HEK293 (cell line): Measurements from ENCODE around the gene USP44.
A peak's percentile ranks its signal among the peaks of the same experiment; 100 is the strongest.

ENCODE experiments used
- CTCF ChIA-PET: fragments of 350-600 bp; formaldehyde crosslinking; extraction: SDS; loops from one replicate; lab custom pipeline; 2021; ENCODE audit warnings: antibody characterized with exemption; lab: Yijun Ruan, JAX
- POLR2A ChIA-PET: fragments of 300-600 bp; formaldehyde crosslinking; extraction: SDS; loops from one replicate; lab custom pipeline; 2020; ENCODE audit warnings: antibody characterized with exemption, inconsistent platforms; lab: Yijun Ruan, JAX
- H3K27ac ChIP-seq: fragments of 200-500 bp; sonication (Bioruptor generic); 2 replicates; pipeline ENCODE4 v1.5.1; 2014; ENCODE audit warnings: low read depth, low read length, control low read depth, inconsistent platforms; ENCODE audit errors: extremely low read depth
- H3K36me3 ChIP-seq, 2 experiments: fragments of 200-500 bp in 1 of 2; sonication (Bioruptor generic) in 1 of 2; 1 replicate in 1 of 2; 2 replicates in 1 of 2; pipeline ENCODE4 v1.5.1; 2014 to 2017; ENCODE audit warnings: inconsistent platforms in 2 of 2, low read length in 2 of 2; ENCODE audit not compliant: control insufficient read depth in 2 of 2, insufficient read depth in 1 of 2
- H3K4me1 ChIP-seq: fragments of 200-500 bp; sonication (Bioruptor generic); 2 replicates; pipeline ENCODE4 v1.5.1; 2014; ENCODE audit warnings: mild to moderate bottlenecking, low read length, inconsistent platforms; ENCODE audit not compliant: control insufficient read depth, insufficient read depth
- H3K4me3 ChIP-seq: 2 replicates; pipeline ENCODE4 v1.5.1; 2011; ENCODE audit warnings: low read depth, mild to moderate bottlenecking, control low read depth, low read length, moderate library complexity
- H3K9me3 ChIP-seq: fragments of 200-500 bp; sonication (Bioruptor generic); 2 replicates; pipeline ENCODE4 v1.5.1; 2014; ENCODE audit warnings: low read depth, low read length, inconsistent platforms; ENCODE audit not compliant: control insufficient read depth, insufficient read depth
- BCL6B ChIP-seq: fragments of 450-650 bp; formaldehyde crosslinking; IDR thresholded peaks from 2 replicates; pipeline ENCODE4 v1.5.1; 2017; ENCODE audit warnings: missing biosample characterization, missing genetic modification characterization
- GFI1B ChIP-seq: fragments of 450-650 bp; formaldehyde crosslinking; IDR thresholded peaks from 2 replicates; pipeline ENCODE4 v1.5.1; 2016; ENCODE audit warnings: missing biosample characterization, missing genetic modification characterization
- GLIS1 ChIP-seq: fragments of 450-650 bp; formaldehyde crosslinking; IDR thresholded peaks from 2 replicates; pipeline ENCODE4 v1.5.1; 2016; ENCODE audit warnings: missing biosample characterization, missing genetic modification characterization
- IKZF3 ChIP-seq: fragments of 450-650 bp; IDR thresholded peaks from 2 replicates; pipeline ENCODE4 v1.5.0; 2018; ENCODE audit warnings: missing biosample characterization, mild to moderate bottlenecking, missing genetic modification characterization, moderate library complexity
- KLF8 ChIP-seq: fragments of 450-650 bp; formaldehyde crosslinking; IDR thresholded peaks from 2 replicates; pipeline ENCODE4 v1.5.1; 2016; ENCODE audit warnings: missing biosample characterization, missing genetic modification characterization
- SALL2 ChIP-seq: fragments of 450-650 bp; formaldehyde crosslinking; IDR thresholded peaks from 2 replicates; pipeline ENCODE4 v1.5.0; 2017; ENCODE audit warnings: missing biosample characterization, mild to moderate bottlenecking, missing genetic modification characterization, borderline replicate concordance
- SETDB1 ChIP-seq: IDR thresholded peaks from one replicate; pipeline ENCODE4 v1.6.1; 2017; ENCODE audit warnings: mild to moderate bottlenecking, low read length, moderate library complexity, mixed read lengths; ENCODE audit not compliant: insufficient read length
- SP3 ChIP-seq: fragments of 450-650 bp; formaldehyde crosslinking; IDR thresholded peaks from 2 replicates; pipeline ENCODE4 v1.5.1; 2016; ENCODE audit warnings: missing biosample characterization, missing genetic modification characterization
- ZBTB21 ChIP-seq: fragments of 450-650 bp; formaldehyde crosslinking; IDR thresholded peaks from 2 replicates; pipeline ENCODE4 v1.5.1; 2017; ENCODE audit warnings: missing biosample characterization, missing genetic modification characterization
- ZFP37 ChIP-seq: fragments of 450-650 bp; formaldehyde crosslinking; IDR thresholded peaks from 2 replicates; pipeline ENCODE4 v1.5.1; 2016; ENCODE audit warnings: missing biosample characterization, missing genetic modification characterization
- ZNF148 ChIP-seq: fragments of 450-650 bp; formaldehyde crosslinking; IDR thresholded peaks from 2 replicates; pipeline ENCODE4 v1.5.0; 2017; ENCODE audit warnings: missing biosample characterization, missing genetic modification characterization, borderline replicate concordance
- ZNF19 ChIP-seq: fragments of 450-650 bp; formaldehyde crosslinking; IDR thresholded peaks from 2 replicates; pipeline ENCODE4; 2016; ENCODE audit warnings: missing biosample characterization, missing genetic modification characterization, low read depth
- ZNF239 ChIP-seq: fragments of 450-650 bp; formaldehyde crosslinking; IDR thresholded peaks from 2 replicates; pipeline ENCODE4 v1.5.1; 2016; ENCODE audit warnings: missing biosample characterization, missing genetic modification characterization
- ZNF391 ChIP-seq: fragments of 450-650 bp; formaldehyde crosslinking; IDR thresholded peaks from 2 replicates; pipeline ENCODE4 v1.5.1; 2016; ENCODE audit warnings: low read depth, missing biosample characterization, missing genetic modification characterization, borderline replicate concordance
- ZNF404 ChIP-seq: fragments of 450-650 bp; formaldehyde crosslinking; IDR thresholded peaks from 2 replicates; pipeline ENCODE4 v1.5.1; 2017; ENCODE audit warnings: missing biosample characterization, missing genetic modification characterization
- ZNF654 ChIP-seq: fragments of 450-650 bp; formaldehyde crosslinking; IDR thresholded peaks from 2 replicates; pipeline ENCODE4 v1.5.1; 2016; ENCODE audit warnings: low read depth, missing biosample characterization, missing genetic modification characterization
- ZNF776 ChIP-seq: fragments of 450-650 bp; formaldehyde crosslinking; IDR thresholded peaks from 2 replicates; pipeline ENCODE4 v1.5.0; 2017; ENCODE audit warnings: missing biosample characterization, missing genetic modification characterization, borderline replicate concordance
- ZNF792 ChIP-seq: fragments of 450-650 bp; formaldehyde crosslinking; IDR thresholded peaks from 2 replicates; pipeline ENCODE4 v1.5.1; 2016; ENCODE audit warnings: missing biosample characterization, missing genetic modification characterization
- TF ChIP-seq, protein P1 (sequence below): fragments of 450-650 bp; formaldehyde crosslinking; IDR thresholded peaks from 2 replicates; pipeline ENCODE4 v1.5.1; 2016; ENCODE audit warnings: missing biosample characterization, missing genetic modification characterization
- TF ChIP-seq, protein P2 (sequence below): fragments of 450-650 bp; formaldehyde crosslinking; IDR thresholded peaks from 2 replicates; pipeline ENCODE4 v1.5.1; 2016; ENCODE audit warnings: missing biosample characterization, missing genetic modification characterization
- TF ChIP-seq, protein P3 (sequence below): fragments of 450-650 bp; formaldehyde crosslinking; IDR thresholded peaks from 2 replicates; pipeline ENCODE4 v1.5.1; 2016; ENCODE audit warnings: missing biosample characterization, missing genetic modification characterization

USP44 gene

DNA sequence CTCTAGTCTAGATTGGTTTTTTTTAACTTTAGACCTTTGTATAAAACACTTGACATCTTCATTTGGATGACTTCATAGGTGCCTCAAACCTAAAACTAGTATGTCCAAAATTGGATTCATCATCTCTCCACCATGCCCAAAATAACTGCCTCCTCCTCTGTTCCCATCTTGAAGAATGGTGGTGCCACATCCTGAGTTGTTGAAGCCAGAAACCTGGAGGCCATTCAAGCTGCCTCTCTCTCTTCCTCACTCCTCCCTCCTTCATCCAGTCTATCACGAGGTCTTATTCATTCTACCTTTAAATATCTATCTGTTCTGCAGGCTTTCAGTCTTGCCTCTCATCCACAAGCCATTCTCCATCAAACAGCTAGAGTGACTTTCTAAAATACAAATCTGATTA lies 26.5 kb upstream of the USP44 start (continued):
- TF ChIP-seq, protein P1, sequence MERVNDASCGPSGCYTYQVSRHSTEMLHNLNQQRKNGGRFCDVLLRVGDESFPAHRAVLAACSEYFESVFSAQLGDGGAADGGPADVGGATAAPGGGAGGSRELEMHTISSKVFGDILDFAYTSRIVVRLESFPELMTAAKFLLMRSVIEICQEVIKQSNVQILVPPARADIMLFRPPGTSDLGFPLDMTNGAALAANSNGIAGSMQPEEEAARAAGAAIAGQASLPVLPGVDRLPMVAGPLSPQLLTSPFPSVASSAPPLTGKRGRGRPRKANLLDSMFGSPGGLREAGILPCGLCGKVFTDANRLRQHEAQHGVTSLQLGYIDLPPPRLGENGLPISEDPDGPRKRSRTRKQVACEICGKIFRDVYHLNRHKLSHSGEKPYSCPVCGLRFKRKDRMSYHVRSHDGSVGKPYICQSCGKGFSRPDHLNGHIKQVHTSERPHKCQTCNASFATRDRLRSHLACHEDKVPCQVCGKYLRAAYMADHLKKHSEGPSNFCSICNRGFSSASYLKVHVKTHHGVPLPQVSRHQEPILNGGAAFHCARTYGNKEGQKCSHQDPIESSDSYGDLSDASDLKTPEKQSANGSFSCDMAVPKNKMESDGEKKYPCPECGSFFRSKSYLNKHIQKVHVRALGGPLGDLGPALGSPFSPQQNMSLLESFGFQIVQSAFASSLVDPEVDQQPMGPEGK (tag by site-specific recombination): no peak
- no peak for TF ChIP-seq ZNF792 (tag by site-specific recombination)
- TF ChIP-seq ZNF776 (tag by site-specific recombination): no peak
- no peak for TF ChIP-seq ZFP37 (tag by site-specific recombination)
- TF ChIP-seq ZBTB21 (tag by site-specific recombination): no peak
- TF ChIP-seq GFI1B: no peak
- TF ChIP-seq KLF8 (tag by site-specific recombination): no peak
- TF ChIP-seq BCL6B (tag by site-specific recombination): no peak
- no peak for TF ChIP-seq ZNF391
- TF ChIP-seq, protein P2, sequence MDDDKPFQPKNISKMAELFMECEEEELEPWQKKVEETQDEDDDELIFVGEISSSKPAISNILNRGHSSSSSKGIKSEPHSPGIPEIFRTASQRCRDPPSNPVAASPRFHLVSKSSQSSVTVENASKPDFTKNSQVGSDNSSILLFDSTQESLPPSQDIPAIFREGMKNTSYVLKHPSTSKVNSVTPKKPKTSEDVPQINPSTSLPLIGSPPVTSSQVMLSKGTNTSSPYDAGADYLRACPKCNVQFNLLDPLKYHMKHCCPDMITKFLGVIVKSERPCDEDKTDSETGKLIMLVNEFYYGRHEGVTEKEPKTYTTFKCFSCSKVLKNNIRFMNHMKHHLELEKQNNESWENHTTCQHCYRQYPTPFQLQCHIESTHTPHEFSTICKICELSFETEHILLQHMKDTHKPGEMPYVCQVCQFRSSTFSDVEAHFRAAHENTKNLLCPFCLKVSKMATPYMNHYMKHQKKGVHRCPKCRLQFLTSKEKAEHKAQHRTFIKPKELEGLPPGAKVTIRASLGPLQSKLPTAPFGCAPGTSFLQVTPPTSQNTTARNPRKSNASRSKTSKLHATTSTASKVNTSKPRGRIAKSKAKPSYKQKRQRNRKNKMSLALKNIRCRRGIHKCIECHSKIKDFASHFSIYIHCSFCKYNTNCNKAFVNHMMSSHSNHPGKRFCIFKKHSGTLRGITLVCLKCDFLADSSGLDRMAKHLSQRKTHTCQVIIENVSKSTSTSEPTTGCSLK: no peak
- TF ChIP-seq ZNF239: no peak
- TF ChIP-seq, all 188 proteins: peak for 0

DNA sequence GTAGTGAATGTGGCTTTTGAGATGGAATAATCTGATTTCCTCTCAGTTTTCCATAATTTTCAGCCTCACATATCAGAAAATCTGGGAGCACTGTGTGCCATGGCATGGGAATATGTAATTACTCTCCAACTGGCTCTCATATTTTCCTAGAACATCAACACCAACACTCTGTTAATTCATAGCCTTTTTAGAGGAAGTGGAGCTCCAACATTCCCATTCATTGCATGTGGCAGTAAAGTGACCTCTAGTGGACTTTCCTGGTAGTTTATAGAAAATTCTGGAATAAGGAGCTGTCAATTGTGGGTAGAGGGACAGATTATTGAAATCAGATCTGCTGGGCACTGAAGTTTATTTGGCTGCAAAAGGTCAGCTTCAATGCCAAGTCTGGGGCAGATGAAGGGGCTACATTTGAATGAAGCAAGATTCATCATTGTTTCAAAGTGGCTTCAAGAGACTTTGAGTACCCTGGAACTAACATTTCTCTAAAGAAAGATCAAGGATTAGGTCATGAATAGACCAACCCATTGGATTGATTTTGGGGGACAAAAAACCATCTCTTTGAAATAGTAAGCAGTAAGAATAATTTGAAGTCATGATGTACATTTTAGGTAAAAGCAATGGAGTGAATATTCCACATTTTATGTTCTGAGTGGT lies 23.6 kb upstream of the USP44 start:
- H3K27ac ChIP-seq: no peak overlapping the region
- no peaks in the 10 kb centered on the region for H3K9me3 ChIP-seq
- POLR2A ChIA-PET: no interaction called here
- CTCF ChIA-PET: interaction anchor here (0.6 to 3.4 kb wide), 32 partner anchors 9 to 1029 kb away, joined by 3 to 13 read pairs (median 4); no protein-coding TSS in a partner anchor
- H3K4me1 ChIP-seq: no peaks in the 10 kb centered on the region; the same call in 1 of the 2 replicates
- TF ChIP-seq SP3 (tag by site-specific recombination): no peak
- peak; percentile 90 for TF ChIP-seq ZNF654 (tag by site-specific recombination)
- no peak for TF ChIP-seq SETDB1
- TF ChIP-seq ZNF239: no peak
- peak; percentile 90 for TF ChIP-seq IKZF3
- no peak for TF ChIP-seq ZNF404
- no peak for TF ChIP-seq ZNF148 (tag by site-specific recombination)
- no peak for TF ChIP-seq SALL2 (tag by site-specific recombination)
- TF ChIP-seq, protein P3, sequence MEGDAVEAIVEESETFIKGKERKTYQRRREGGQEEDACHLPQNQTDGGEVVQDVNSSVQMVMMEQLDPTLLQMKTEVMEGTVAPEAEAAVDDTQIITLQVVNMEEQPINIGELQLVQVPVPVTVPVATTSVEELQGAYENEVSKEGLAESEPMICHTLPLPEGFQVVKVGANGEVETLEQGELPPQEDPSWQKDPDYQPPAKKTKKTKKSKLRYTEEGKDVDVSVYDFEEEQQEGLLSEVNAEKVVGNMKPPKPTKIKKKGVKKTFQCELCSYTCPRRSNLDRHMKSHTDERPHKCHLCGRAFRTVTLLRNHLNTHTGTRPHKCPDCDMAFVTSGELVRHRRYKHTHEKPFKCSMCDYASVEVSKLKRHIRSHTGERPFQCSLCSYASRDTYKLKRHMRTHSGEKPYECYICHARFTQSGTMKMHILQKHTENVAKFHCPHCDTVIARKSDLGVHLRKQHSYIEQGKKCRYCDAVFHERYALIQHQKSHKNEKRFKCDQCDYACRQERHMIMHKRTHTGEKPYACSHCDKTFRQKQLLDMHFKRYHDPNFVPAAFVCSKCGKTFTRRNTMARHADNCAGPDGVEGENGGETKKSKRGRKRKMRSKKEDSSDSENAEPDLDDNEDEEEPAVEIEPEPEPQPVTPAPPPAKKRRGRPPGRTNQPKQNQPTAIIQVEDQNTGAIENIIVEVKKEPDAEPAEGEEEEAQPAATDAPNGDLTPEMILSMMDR (tag by site-specific recombination): peak; percentile 45; the same call in 1 of the 2 replicates
- TF ChIP-seq ZNF19: no peak
- TF ChIP-seq GLIS1 (tag by site-specific recombination): no peak
- H3K36me3 ChIP-seq: no peaks in the 10 kb centered on the region
- H3K4me3 ChIP-seq: no peak overlapping the region
